ENCODE data around the gene PRSS22.

DNA sequence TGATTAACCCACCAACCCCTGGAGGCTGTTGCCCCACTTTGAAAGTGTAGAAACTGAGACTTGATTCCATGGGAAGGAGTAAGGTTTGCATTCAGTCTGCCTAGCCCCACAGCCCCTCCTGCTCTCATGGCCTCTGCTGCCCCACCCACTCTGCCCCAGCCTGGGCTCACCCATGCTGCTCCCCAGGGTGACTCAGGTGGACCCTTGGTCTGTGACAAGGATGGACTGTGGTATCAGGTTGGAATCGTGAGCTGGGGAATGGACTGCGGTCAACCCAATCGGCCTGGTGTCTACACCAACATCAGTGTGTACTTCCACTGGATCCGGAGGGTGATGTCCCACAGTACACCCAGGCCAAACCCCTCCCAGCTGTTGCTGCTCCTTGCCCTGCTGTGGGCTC lies 53.2 kb downstream of the PRSS22 start:
- TF ChIP-seq, protein P1, sequence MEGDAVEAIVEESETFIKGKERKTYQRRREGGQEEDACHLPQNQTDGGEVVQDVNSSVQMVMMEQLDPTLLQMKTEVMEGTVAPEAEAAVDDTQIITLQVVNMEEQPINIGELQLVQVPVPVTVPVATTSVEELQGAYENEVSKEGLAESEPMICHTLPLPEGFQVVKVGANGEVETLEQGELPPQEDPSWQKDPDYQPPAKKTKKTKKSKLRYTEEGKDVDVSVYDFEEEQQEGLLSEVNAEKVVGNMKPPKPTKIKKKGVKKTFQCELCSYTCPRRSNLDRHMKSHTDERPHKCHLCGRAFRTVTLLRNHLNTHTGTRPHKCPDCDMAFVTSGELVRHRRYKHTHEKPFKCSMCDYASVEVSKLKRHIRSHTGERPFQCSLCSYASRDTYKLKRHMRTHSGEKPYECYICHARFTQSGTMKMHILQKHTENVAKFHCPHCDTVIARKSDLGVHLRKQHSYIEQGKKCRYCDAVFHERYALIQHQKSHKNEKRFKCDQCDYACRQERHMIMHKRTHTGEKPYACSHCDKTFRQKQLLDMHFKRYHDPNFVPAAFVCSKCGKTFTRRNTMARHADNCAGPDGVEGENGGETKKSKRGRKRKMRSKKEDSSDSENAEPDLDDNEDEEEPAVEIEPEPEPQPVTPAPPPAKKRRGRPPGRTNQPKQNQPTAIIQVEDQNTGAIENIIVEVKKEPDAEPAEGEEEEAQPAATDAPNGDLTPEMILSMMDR (IDR thresholded peaks at IDR 0.05) = no peak
- TF ChIP-seq POLR2A (IDR thresholded peaks at IDR 0.05) = no peak
- no peak for TF ChIP-seq EP300 (IDR thresholded peaks at IDR 0.05; ENCODE audit: low read depth)
